ENCODE measurements around the gene CCT7.

DNA sequence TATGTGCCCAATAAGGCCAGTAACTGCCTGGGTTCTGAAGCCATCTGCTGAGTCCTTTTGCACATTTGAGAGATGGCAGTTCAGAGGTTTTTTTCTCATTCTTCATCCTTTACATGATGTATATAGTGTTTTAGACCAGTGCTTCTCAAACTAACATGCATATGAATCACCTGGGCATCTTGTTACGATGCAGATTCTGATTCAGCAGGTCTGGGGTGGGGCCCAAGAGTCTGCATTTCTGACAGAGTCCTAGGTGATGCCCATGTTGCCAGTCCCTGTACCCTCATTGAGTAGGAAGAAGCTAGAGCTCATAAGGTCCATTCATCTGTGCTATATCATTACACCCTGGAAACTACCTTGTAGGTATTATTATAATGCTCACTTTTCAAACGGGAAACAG, 16.3 kb upstream of the CCT7 start:
- no peak for TF ChIP-seq EZH2 (IDR thresholded peaks at IDR 0.05; ENCODE audit: borderline replicate concordance, low read depth, low read length, poor library complexity, severe bottlenecking)
- no peak for TF ChIP-seq CTCF (conservative IDR thresholded peaks at IDR 0.05; ENCODE audit: low read depth, low read length)
